Measurements from ENCODE around the gene HLCS. TPM values are rescaled to one million over a fixed set of nuclear protein-coding genes. Genes with fewer than 3 reads are reported as not detected.

Gene HLCS
- 10 to 100 TPM; 12.5 to 15.5 TPM for total RNA-seq

DNA sequence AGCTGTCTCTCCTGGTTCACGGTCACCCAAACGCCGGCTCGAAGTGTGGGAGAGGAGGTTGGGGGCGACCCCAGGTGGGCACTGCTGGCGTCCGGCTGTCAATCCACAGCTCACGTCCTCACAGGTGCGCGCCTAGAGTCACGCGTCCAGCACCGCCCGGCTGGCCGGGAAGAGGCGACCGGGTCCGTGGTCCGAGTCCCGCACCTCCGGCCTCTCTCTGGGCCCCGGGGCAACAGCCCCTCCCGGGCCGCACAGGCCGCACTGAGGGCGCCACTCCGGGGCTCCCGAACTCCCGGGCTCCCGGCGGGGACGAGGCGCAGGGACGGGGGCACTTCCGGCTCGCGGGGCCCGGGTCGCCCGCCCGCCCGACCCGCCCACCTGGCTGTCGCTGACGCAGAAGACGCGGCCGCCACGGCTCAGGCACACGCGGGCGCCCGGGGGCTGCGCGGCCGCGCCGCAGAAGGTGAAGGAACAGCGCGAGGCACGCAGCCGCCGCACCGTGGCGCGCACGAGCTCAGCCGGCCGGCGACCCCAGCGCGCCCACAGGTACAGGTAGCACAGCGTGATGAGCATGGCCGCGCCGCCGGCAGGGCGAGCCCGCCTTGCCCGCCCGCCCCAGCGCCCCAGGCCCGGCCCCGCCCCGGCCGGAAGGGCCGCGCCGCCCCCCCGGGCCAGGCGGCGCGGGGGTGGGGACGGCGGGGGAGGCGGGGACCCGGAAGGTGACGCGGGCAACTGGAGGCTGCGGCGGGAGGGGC lies at the start of gene HLCS:
TSS of gene HLCS (minus strand) at position 604 of the 755 bp plus-strand sequence. CDS start at position 573, 31 bp downstream.
- Mint-ChIP-seq H3K4me3 (peak within 1 kb of the TSS; percentile 88), H3K27ac (peak within 1 kb of the TSS; percentile 93), H3K27me3 (no peaks in the 10 kb centered on the region), H3K4me1 (ENCODE audit: low read depth) (peaks cover 22% of the 10 kb centered on the region), H3K9me3 (no peaks in the 10 kb centered on the region), H3K36me3 (ENCODE audit: low read depth) (peaks cover 2% of the 10 kb centered on the region)
- DNase-seq (peak; percentile 78), ATAC-seq (peak; percentile 89)
- CTCF ChIA-PET = interaction anchor here (0.6 to 4.3 kb wide), 11 partner anchors 8 to 44 kb away, joined by 3 to 28 read pairs (median 3); no protein-coding TSS in a partner anchor
- POLR2A ChIA-PET = interaction anchor here (0.8 to 2.5 kb wide), 8 partner anchors 11 to 256 kb away, joined by 3 to 9 read pairs (median 4); no protein-coding TSS in a partner anchor
- intact Hi-C loops (cut with micrococcal nuclease) = no loop called here
- no peak for TF ChIP-seq CTCF (IDR thresholded peaks at IDR 0.05)

DNA sequence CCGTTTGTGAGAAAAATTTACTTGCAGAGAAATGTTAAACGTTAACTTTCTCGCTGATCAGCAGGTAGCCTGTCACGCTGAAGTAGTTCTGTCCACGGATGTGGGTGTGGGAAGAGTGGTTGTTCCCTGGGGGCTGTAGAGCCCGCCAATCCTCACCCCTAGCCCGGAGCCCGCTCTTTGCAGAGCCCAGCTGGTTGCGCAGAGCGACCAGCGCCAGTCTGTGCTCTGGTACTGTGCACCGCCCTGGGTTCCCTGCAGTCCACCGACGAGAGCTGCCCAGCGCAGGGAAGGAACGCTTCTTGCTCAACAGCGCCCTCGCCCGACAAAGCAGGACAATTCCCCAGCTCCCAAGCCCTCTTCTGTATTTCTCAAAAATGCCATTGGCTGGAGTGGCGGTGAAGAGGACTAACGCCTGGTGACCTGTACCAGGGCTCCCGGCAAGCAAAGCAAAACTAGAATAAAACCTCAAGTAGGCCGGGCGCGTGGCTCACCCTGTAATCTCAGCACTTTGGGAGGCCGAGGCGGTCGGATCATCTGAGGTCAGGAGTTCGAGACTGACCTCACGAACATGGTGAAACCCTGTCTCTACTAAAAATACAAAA lies 43.4 kb upstream of the HLCS start:
- Mint-ChIP-seq H3K36me3 (ENCODE audit: low read depth) (no peaks in the 10 kb centered on the region), H3K27me3 (peaks cover 38% of the 10 kb centered on the region), H3K9me3 (no peaks in the 10 kb centered on the region), H3K27ac (no peak overlapping the region), H3K4me1 (ENCODE audit: low read depth) (peaks cover 9% of the 10 kb centered on the region), H3K4me3 (peak overlapping the region; percentile 56)
- DNase-seq (peak; percentile 81), ATAC-seq (peak; percentile 92)
- intact Hi-C loops (cut with micrococcal nuclease) = loop anchor here (2.0 kb wide), 1 partner anchor 71 kb away; no protein-coding TSS in a partner anchor
- ChIA-PET CTCF (interaction anchor here (1.0 to 3.3 kb wide), 31 partner anchors 9 to 399 kb away, joined by 3 to 14 read pairs (median 4); no protein-coding TSS in a partner anchor), POLR2A (no interaction called here)
- peak; percentile 88 for TF ChIP-seq CTCF (IDR thresholded peaks at IDR 0.05)

DNA sequence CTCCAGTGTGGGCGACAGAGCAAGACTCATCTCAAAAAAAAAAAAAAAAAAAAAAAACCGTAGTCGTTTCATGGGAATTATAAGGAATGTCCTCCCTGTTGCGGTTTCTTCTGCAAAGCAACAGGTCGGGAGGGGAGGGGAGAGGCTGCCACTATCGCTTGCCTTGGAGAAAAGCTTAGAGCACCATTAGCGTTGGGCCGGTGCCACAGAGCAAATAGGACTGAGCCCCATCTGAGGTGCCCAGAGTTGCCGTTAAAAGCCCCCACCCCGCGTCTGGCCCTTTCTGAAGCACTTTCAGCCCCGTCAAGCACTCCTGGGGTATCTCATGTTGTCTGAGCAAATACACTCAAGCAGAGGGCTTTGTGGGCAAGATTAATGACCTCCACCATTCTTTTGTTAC lies 42.3 kb upstream of the HLCS start:
- TF ChIP-seq CTCF (IDR thresholded peaks at IDR 0.05) = no peak
- intact Hi-C loops (cut with micrococcal nuclease) = loop anchor here (2.0 kb wide), 1 partner anchor 70 kb away; no protein-coding TSS in a partner anchor

GRCh38 chr21:37006486-37007291 lies 40.2 kb upstream of the HLCS start, which contains the start of gene RIPPLY3:
RIPPLY3 (plus strand) TSS chr21:37006702; CDS start chr21:37006773, 71 bp downstream.
- intact Hi-C loops (cut with micrococcal nuclease) = no loop called here
- H3K36me3 Mint-ChIP-seq (ENCODE audit: low read depth) = no peaks in the 10 kb centered on the region
- DNase-seq (peak; percentile 26), ATAC-seq (peak; percentile 60)
- peaks cover 28% of the 10 kb centered on the region for H3K27me3 Mint-ChIP-seq
- peaks cover 12% of the 10 kb centered on the region for H3K4me1 Mint-ChIP-seq (ENCODE audit: low read depth)
- H3K9me3 Mint-ChIP-seq = no peaks in the 10 kb centered on the region
- no peak for TF ChIP-seq CTCF (IDR thresholded peaks at IDR 0.05)
- ChIA-PET POLR2A (interaction anchor here (0.9 to 1.2 kb wide), 2 partner anchors 8 to 12 kb away, joined by 3 to 6 read pairs; no protein-coding TSS in a partner anchor), CTCF (interaction anchor here (0.6 to 2.0 kb wide), 5 partner anchors 16 to 372 kb away, joined by 3 to 9 read pairs (median 5); no protein-coding TSS in a partner anchor)
- no peak within 1 kb of the TSS for H3K27ac Mint-ChIP-seq
- H3K4me3 Mint-ChIP-seq = peak within 1 kb of the TSS; percentile 61

More for the DNA sequence above, 42.3 kb upstream of the HLCS start:
- Mint-ChIP-seq H3K27me3 (peaks cover 34% of the 10 kb centered on the region), H3K4me3 (no peak overlapping the region), H3K27ac (no peak overlapping the region), H3K36me3 (ENCODE audit: low read depth) (no peaks in the 10 kb centered on the region), H3K9me3 (no peaks in the 10 kb centered on the region), H3K4me1 (ENCODE audit: low read depth) (peaks cover 9% of the 10 kb centered on the region)
- DNase-seq = no peak
- CTCF ChIA-PET = interaction anchor here (2.0 kb wide), 1 partner anchor 32 kb away, joined by 9 read pairs; no protein-coding TSS in a partner anchor
- POLR2A ChIA-PET = no interaction called here
- ATAC-seq = no peak

Measured in activated CD8-positive, alpha-beta T cell treated with anti-CD3 and anti-CD28 coated beads for 36 hours (primary cell).